Measurements from ENCODE around the gene MAPKAP1. TPM values are rescaled to one million over a fixed set of nuclear protein-coding genes. Genes with fewer than 3 reads are reported as not detected.

The MAPKAP1 gene
- total RNA-seq, 1 donor from 2014 or later, result 62.9 TPM

GRCh38 chr9:125497478-125497877 lies 209.5 kb downstream of the MAPKAP1 start:
- peaks cover 11% of the 10 kb centered on the region for H3K9me3 Mint-ChIP-seq
- no peak overlapping the region for H3K27ac Mint-ChIP-seq
- H3K27me3 Mint-ChIP-seq (ENCODE audit: low read depth), result no peaks in the 10 kb centered on the region
- no peak overlapping the region for H3K4me3 Mint-ChIP-seq
- H3K36me3 Mint-ChIP-seq, result peaks cover 15% of the 10 kb centered on the region
- no peak for TF ChIP-seq CTCF (IDR thresholded peaks at IDR 0.05; ENCODE audit: unreplicated experiment)
- H3K4me1 Mint-ChIP-seq, result peaks cover 32% of the 10 kb centered on the region
- no peak for DNase-seq (ENCODE audit: low spot score in 2 of 2, unreplicated experiment in 2 of 2)

GRCh38 chr9:125496313-125496834 lies 210.6 kb downstream of the MAPKAP1 start:
- DNase-seq (ENCODE audit: low spot score in 2 of 2, unreplicated experiment in 2 of 2), result no peak
- H3K27ac Mint-ChIP-seq, result no peak overlapping the region
- peaks cover 11% of the 10 kb centered on the region for H3K36me3 Mint-ChIP-seq
- no peaks in the 10 kb centered on the region for H3K27me3 Mint-ChIP-seq (ENCODE audit: low read depth)
- peaks cover 32% of the 10 kb centered on the region for H3K4me1 Mint-ChIP-seq
- H3K4me3 Mint-ChIP-seq, result no peak overlapping the region
- peaks cover 10% of the 10 kb centered on the region for H3K9me3 Mint-ChIP-seq
- TF ChIP-seq CTCF (IDR thresholded peaks at IDR 0.05; ENCODE audit: unreplicated experiment), result no peak

- H3K9me3 Mint-ChIP-seq, result peaks cover 2% of the 10 kb centered on the region
- H3K27ac Mint-ChIP-seq, result peak overlapping the region; percentile 6
- TF ChIP-seq CTCF (IDR thresholded peaks at IDR 0.05; ENCODE audit: unreplicated experiment), result no peak
- peaks cover 2% of the 10 kb centered on the region for H3K36me3 Mint-ChIP-seq
- H3K4me1 Mint-ChIP-seq, result peaks cover 32% of the 10 kb centered on the region
- DNase-seq (ENCODE audit: low spot score in 2 of 2, unreplicated experiment in 2 of 2), result no peak
- H3K27me3 Mint-ChIP-seq (ENCODE audit: low read depth), result no peaks in the 10 kb centered on the region
- H3K4me3 Mint-ChIP-seq, result no peak overlapping the region
Observed at GRCh38 chr9:125495172-125496119, 211.6 kb downstream of the MAPKAP1 start.

GRCh38 chr9:125494653-125494915 lies 212.4 kb downstream of the MAPKAP1 start:
- TF ChIP-seq CTCF (IDR thresholded peaks at IDR 0.05; ENCODE audit: unreplicated experiment), result no peak
- H3K9me3 Mint-ChIP-seq, result no peaks in the 10 kb centered on the region
- H3K4me1 Mint-ChIP-seq, result peaks cover 36% of the 10 kb centered on the region
- H3K27ac Mint-ChIP-seq, result peak overlapping the region; percentile 73
- no peak overlapping the region for H3K4me3 Mint-ChIP-seq
- H3K36me3 Mint-ChIP-seq, result no peaks in the 10 kb centered on the region
- no peaks in the 10 kb centered on the region for H3K27me3 Mint-ChIP-seq (ENCODE audit: low read depth)
- DNase-seq (ENCODE audit: low spot score in 2 of 2, unreplicated experiment in 2 of 2), result no peak

GRCh38 chr9:125493881-125494652 lies 212.9 kb downstream of the MAPKAP1 start:
- Mint-ChIP-seq H3K36me3 (no peaks in the 10 kb centered on the region), H3K27ac (peak overlapping the region; percentile 73), H3K27me3 (ENCODE audit: low read depth) (no peaks in the 10 kb centered on the region), H3K9me3 (no peaks in the 10 kb centered on the region), H3K4me1 (peaks cover 41% of the 10 kb centered on the region), H3K4me3 (no peak overlapping the region)
- DNase-seq (ENCODE audit: low spot score in 2 of 2, unreplicated experiment in 2 of 2), result no peak
- TF ChIP-seq CTCF (IDR thresholded peaks at IDR 0.05; ENCODE audit: unreplicated experiment), result no peak
